HepG2 (cell line): Measurements from ENCODE around the gene CDO1. TPM values are rescaled to one million over a fixed set of nuclear protein-coding genes. Genes with fewer than 3 reads are reported as not detected.

Experiments used
- CAMTA2 ChIP-seq: sonication (generic); formaldehyde crosslinking; IDR thresholded peaks from 2 replicates; pipeline ENCODE4 v1.4.0; 2020; ENCODE audit warnings: mild to moderate bottlenecking, missing genetic modification reagents, borderline replicate concordance
- CENPX ChIP-seq: sonication (generic); formaldehyde crosslinking; IDR thresholded peaks from 2 replicates; pipeline ENCODE4 v1.9.0; 2021; ENCODE audit warnings: mild to moderate bottlenecking, missing genetic modification reagents, moderate library complexity
- GTF2F1 ChIP-seq: fragments of 150-350 bp; IDR thresholded peaks from 2 replicates; pipeline ENCODE4 v1.6.1; 2014; ENCODE audit warnings: low read length
- HMG20B ChIP-seq: conservative IDR thresholded peaks from 2 replicates; pipeline ENCODE4 v1.6.1; 2016; ENCODE audit warnings: missing genetic modification reagents, missing compliant biosample characterization
- HOXA3 ChIP-seq: sonication (generic); formaldehyde crosslinking; IDR thresholded peaks from 2 replicates; pipeline ENCODE4 v1.5.0; 2020; ENCODE audit warnings: missing genetic modification reagents
- IRX3 ChIP-seq: sonication (generic); formaldehyde crosslinking; IDR thresholded peaks from 2 replicates; pipeline ENCODE4 v1.8.1; 2023; ENCODE audit warnings: mild to moderate bottlenecking, low read depth, missing genetic modification reagents, borderline replicate concordance
- KDM6A ChIP-seq: IDR thresholded peaks from 2 replicates; pipeline ENCODE4 v1.6.1; 2016; ENCODE audit warnings: low read depth
- MXD4 ChIP-seq: IDR thresholded peaks from 2 replicates; pipeline ENCODE4 v1.6.1; 2016; ENCODE audit warnings: mild to moderate bottlenecking, missing biosample characterization, missing genetic modification reagents
- SMAD3 ChIP-seq: sonication (generic); formaldehyde crosslinking; IDR thresholded peaks from 2 replicates; pipeline ENCODE4 v1.4.0; 2020; ENCODE audit warnings: missing genetic modification reagents
- SP4 ChIP-seq: sonication (generic); formaldehyde crosslinking; IDR thresholded peaks from 2 replicates; pipeline ENCODE4 v1.8.1; 2023; ENCODE audit warnings: mild to moderate bottlenecking, missing genetic modification reagents
- SRSF9 ChIP-seq: fragments of 200-400 bp; formaldehyde crosslinking; IDR thresholded peaks from 2 replicates; pipeline ENCODE4 v1.6.1; 2018; ENCODE audit warnings: borderline replicate concordance, mild to moderate bottlenecking, low read depth, low read length; ENCODE audit not compliant: insufficient read depth, poor library complexity, severe bottlenecking
- U2AF1 ChIP-seq: fragments of 200-400 bp; formaldehyde crosslinking; optimal IDR thresholded peaks from 2 replicates; pipeline ENCODE3; 2017; ENCODE audit warnings: mild to moderate bottlenecking, low read depth, low read length
- U2AF2 ChIP-seq: fragments of 200-400 bp; formaldehyde crosslinking; IDR thresholded peaks from 2 replicates; pipeline ENCODE4 v1.6.1; 2017; ENCODE audit warnings: low read depth, mild to moderate bottlenecking, low read length
- ZBTB26 ChIP-seq: IDR thresholded peaks from 2 replicates; pipeline ENCODE4 v1.6.1; 2016; ENCODE audit warnings: missing compliant biosample characterization, missing genetic modification reagents, borderline replicate concordance
- ZBTB46 ChIP-seq: sonication (generic); formaldehyde crosslinking; IDR thresholded peaks from 2 replicates; pipeline ENCODE4 v1.4.0; 2020; ENCODE audit warnings: mild to moderate bottlenecking, missing genetic modification reagents, borderline replicate concordance
- ZFAT ChIP-seq: sonication (generic); formaldehyde crosslinking; conservative IDR thresholded peaks from 2 replicates; pipeline ENCODE4 v1.8.1; 2023; ENCODE audit warnings: missing genetic modification reagents, inconsistent platforms
- ZMAT5 ChIP-seq: sonication (generic); formaldehyde crosslinking; IDR thresholded peaks from 2 replicates; pipeline ENCODE4 v1.5.0; 2020; ENCODE audit warnings: mild to moderate bottlenecking, low read depth, missing genetic modification reagents, borderline replicate concordance
- ZNF282 ChIP-seq: fragments of 450-650 bp; IDR thresholded peaks from 2 replicates; pipeline ENCODE4 v1.6.1; 2018; ENCODE audit not compliant: partially characterized antibody
- ZNF292 ChIP-seq: sonication (generic); formaldehyde crosslinking; IDR thresholded peaks from 2 replicates; pipeline ENCODE4 v1.8.1; 2022; ENCODE audit warnings: mild to moderate bottlenecking, low read depth, missing genetic modification reagents, borderline replicate concordance
- ZNF296 ChIP-seq: sonication (generic); formaldehyde crosslinking; conservative IDR thresholded peaks from 2 replicates; pipeline ENCODE4 v1.5.0; 2020; ENCODE audit warnings: mild to moderate bottlenecking, missing genetic modification reagents
- ZNF414 ChIP-seq: sonication (generic); formaldehyde crosslinking; IDR thresholded peaks from 2 replicates; pipeline ENCODE4 v1.5.0; 2020; ENCODE audit warnings: missing genetic modification reagents
- ZNF432 ChIP-seq: sonication (generic); formaldehyde crosslinking; IDR thresholded peaks from 2 replicates; pipeline ENCODE4 v1.5.0; 2020; ENCODE audit warnings: missing genetic modification reagents, mild to moderate bottlenecking, borderline replicate concordance
- ZNF7 ChIP-seq: IDR thresholded peaks from 2 replicates; pipeline ENCODE4 v1.6.1; 2016; ENCODE audit warnings: missing biosample characterization, missing genetic modification reagents
- ZNF703 ChIP-seq: sonication (generic); formaldehyde crosslinking; IDR thresholded peaks from 2 replicates; pipeline ENCODE4 v1.5.1; 2020; ENCODE audit warnings: missing genetic modification reagents, mild to moderate bottlenecking, moderate library complexity, borderline replicate concordance
- polyA plus RNA-seq, 8 experiments: library from polyadenylated mRNA; depleted of rRNA in 3 of 8; stranded (reverse) in 7 of 8; unstranded in 1 of 8; fragments of >200 nt; fragmentation: Illumina TruSeq in 4 of 8; extraction: Trizol in 4 of 8; gene quantifications; 2 replicates each; pipeline versions ENCODE4 v1.2.1 to v1.2.3, GENCODE V29; 2011 to 2016; ENCODE audit warnings: low read depth in 4 of 8, missing spikeins in 1 of 8, mixed read lengths in 1 of 8; ENCODE audit not compliant: insufficient read depth in 1 of 8
- total RNA-seq, 5 experiments: library from RNA; depleted of rRNA; stranded (reverse); fragments of >200 nt; fragmentation: Illumina TruSeq; extraction: Trizol; gene quantifications; 2 replicates each; pipeline ENCODE4 v1.2.3, GENCODE V29; 2016; ENCODE audit warnings: low read depth in 1 of 5

CDO1 gene
- total and polyA plus RNA-seq, 2 of the 13 experiments (the other 11 are each of a cell fraction or from before 2014, with no cell fraction given): 3.2 to 4.4 TPM

- no peak for TF ChIP-seq ZNF282
- no peak for TF ChIP-seq GTF2F1
- peak; percentile 19; the same call in 1 of the 2 replicates for TF ChIP-seq ZNF292
- no peak for TF ChIP-seq ZBTB46 (CRISPR knock-in tag)
- no peak for TF ChIP-seq ZMAT5
- no peak; the same call in 1 of the 2 replicates for TF ChIP-seq ZNF296 (CRISPR knock-in tag)
- peak; percentile 91 for TF ChIP-seq HOXA3 (CRISPR knock-in tag)
- peak; percentile 87; the same call in 1 of the 2 replicates for TF ChIP-seq IRX3
- TF ChIP-seq U2AF1: peak; percentile 41
- TF ChIP-seq KDM6A (CRISPR knock-in tag): peak; percentile 17; the same call in 1 of the 2 replicates
- TF ChIP-seq ZNF432: no peak
- TF ChIP-seq CENPX (CRISPR knock-in tag): no peak
- 0 out of 2 replicates have a peak, but pooled peaks have one; percentile 28 for TF ChIP-seq ZNF7 (CRISPR knock-in tag)
- peak; percentile 86 for TF ChIP-seq ZBTB26 (CRISPR knock-in tag)
- TF ChIP-seq SRSF9: no peak
- TF ChIP-seq MXD4 (CRISPR knock-in tag): peak; percentile 92
- peak; percentile 42; the same call in 1 of the 2 replicates for TF ChIP-seq HMG20B (CRISPR knock-in tag)
- no peak for TF ChIP-seq U2AF2
- TF ChIP-seq CAMTA2 (CRISPR knock-in tag): no peak
- TF ChIP-seq ZNF414 (CRISPR knock-in tag): 0 out of 2 replicates have a peak, but pooled peaks have one; percentile 73
- 0 out of 2 replicates have a peak, but pooled peaks have one; percentile 48 for TF ChIP-seq ZFAT (CRISPR knock-in tag)
- no peak for TF ChIP-seq ZNF703 (CRISPR knock-in tag)
- TF ChIP-seq SMAD3 (CRISPR knock-in tag): peak; percentile 86; the same call in 1 of the 2 replicates
- peak; percentile 91 for TF ChIP-seq SP4 (CRISPR knock-in tag)
These were observed 25.1 kb upstream of the CDO1 start, which contains the start of the genes AP3S1 and ATG12 (continued) for GRCh38 chr5:115841382-115842088.
